Body of pancreas (tissue), 4 donors: Measurements from ENCODE around the gene IL3RA. TPM values are rescaled to one million over a fixed set of nuclear protein-coding genes. Genes with fewer than 3 reads are reported as not detected.

Experiments used
- ATAC-seq: fragments of 150-250 bp; one replicate; pipeline ENCODE4 v1.9.1; 2016
- DNase-seq, 4 donors: peaks; one replicate each; pipeline ENCODE4 v3.0.0-alpha.2; 2019
- H3K27ac ChIP-seq, 4 donors: fragments of 200-600 bp; sonication (generic); 1 replicate in 3 of 4; 2 replicates in 1 of 4; pipeline versions ENCODE4 v1.5.1 to v1.6.1; 2016 to 2019; ENCODE audit warnings: mild to moderate bottlenecking in 1 of 4, mixed read lengths in 1 of 4, moderate library complexity in 1 of 4
- H3K27me3 ChIP-seq, 2 donors: fragments of 200-600 bp; sonication (generic); one replicate each; pipeline ENCODE4 v1.6.0; 2016; ENCODE audit warnings: mild to moderate bottlenecking in 1 of 2
- H3K36me3 ChIP-seq, 2 donors: fragments of 200-600 bp; sonication (generic); replicated peaks in 1 of 2; 2 replicates each; pipeline ENCODE4 v1.5.1; 2016; ENCODE audit warnings: low read depth in 2 of 2; ENCODE audit not compliant: insufficient read depth in 1 of 2
- H3K4me1 ChIP-seq: fragments of 200-600 bp; sonication (generic); one replicate; pipeline ENCODE4 v1.6.0; 2016
- H3K4me3 ChIP-seq, 2 donors: fragments of 200-600 bp; sonication (generic); 1 replicate in 1 of 2; 2 replicates in 1 of 2; pipeline ENCODE4 v1.5.1; 2016 to 2019
- H3K9me3 ChIP-seq, 3 donors: fragments of 200-600 bp; sonication (generic); 1 replicate in 2 of 3; 2 replicates in 1 of 3; pipeline ENCODE4 v1.5.1; 2016
- CTCF ChIP-seq, 7 experiments: fragments of 450-650 bp in 4 of 7; fragments of 200-600 bp in 3 of 7; sonication (generic) in 3 of 7; IDR thresholded peaks; one replicate each; pipeline ENCODE4 v1.5.1; 2016 to 2019; ENCODE audit warnings: antibody characterized with exemption in 7 of 7
- POLR2A ChIP-seq, 3 donors: fragments of 450-650 bp; IDR thresholded peaks; one replicate each; pipeline ENCODE4 v1.6.1; 2016; ENCODE audit warnings: antibody characterized with exemption in 3 of 3, mild to moderate bottlenecking in 2 of 3
- WGBS, 2 donors: methylation state at CpG; one replicate each; pipeline ENCODE4 v1.1.5; 2017; 5-methylcytosine and 5-hydroxymethylcytosine counted together
- intact Hi-C: fragments of 100-400 bp; cut with DNase I; formaldehyde crosslinking; loops from one replicate; pipeline ENCODE4 v1.15.1; 2023
- total RNA-seq, 2 donors: library from RNA; depleted of rRNA; stranded (reverse); fragments of >200 nt; gene quantifications; one replicate each; pipeline ENCODE4 v1.1.0, GENCODE V29; 2016

Gene IL3RA
- total RNA-seq, 2 donors from 2014 or later = 0.78 to 1.3 TPM

GRCh38 chrX:1416965-1417760 lies 80.6 kb downstream of the IL3RA start:
- H3K4me3 ChIP-seq = no peak overlapping the region
- intact Hi-C loops = no loop called here
- H3K36me3 ChIP-seq = peaks cover 4 to 9% of the 10 kb centered on the region in 2 donors
- TF ChIP-seq CTCF (IDR thresholded peaks at IDR 0.05) (no peak), POLR2A (IDR thresholded peaks at IDR 0.05) (peak in 1 of 3 donors; percentile 9)
- WGBS, 2 donors = 71 to 72% methylated on average over 10 to 14 of the region's 14 CpGs
- H3K27me3 ChIP-seq = no peaks in the 10 kb centered on the region
- no peaks in the 10 kb centered on the region for H3K4me1 ChIP-seq
- no peaks in the 10 kb centered on the region for H3K9me3 ChIP-seq
- no peak for ATAC-seq
- H3K27ac ChIP-seq = no peak overlapping the region
- DNase-seq = peak in 1 of 4 donors; percentile 6

- no peaks in the 10 kb centered on the region for H3K27me3 ChIP-seq
- intact Hi-C loops = no loop called here
- TF ChIP-seq CTCF (IDR thresholded peaks at IDR 0.05) = no peak
- TF ChIP-seq POLR2A (IDR thresholded peaks at IDR 0.05) = no peak
- no peaks in the 10 kb centered on the region for H3K9me3 ChIP-seq
- ATAC-seq (no peak), DNase-seq (peak in 1 of 4 donors; percentile 8)
- 88 to 98% methylated on average over 13 to 20 of the region's 20 CpGs for WGBS, 2 donors
- H3K27ac ChIP-seq = no peak overlapping the region
- no peaks in the 10 kb centered on the region for H3K4me1 ChIP-seq
- H3K36me3 ChIP-seq = peaks cover 4 to 10% of the 10 kb centered on the region in 2 donors
- no peak overlapping the region for H3K4me3 ChIP-seq
These were observed 81.6 kb downstream of the IL3RA start for GRCh38 chrX:1417921-1418771.

- no peak for TF ChIP-seq CTCF (IDR thresholded peaks at IDR 0.05)
- no peak for TF ChIP-seq POLR2A (IDR thresholded peaks at IDR 0.05)
- intact Hi-C loops = no loop called here
- Histone ChIP-seq H3K27me3 (no peaks in the 10 kb centered on the region), H3K9me3 (no peaks in the 10 kb centered on the region), H3K4me1 (no peaks in the 10 kb centered on the region), H3K36me3 (peaks cover 4 to 7% of the 10 kb centered on the region in 2 donors), H3K27ac (no peak overlapping the region), H3K4me3 (no peak overlapping the region)
- DNase-seq = peak in 1 of 4 donors; percentile 15
- WGBS, 2 donors = 89 to 93% methylated on average over 7 to 28 of the region's 29 CpGs
- ATAC-seq = no peak
These were observed 82.4 kb downstream of the IL3RA start for GRCh38 chrX:1418901-1419544.

GRCh38 chrX:1419545-1420355 lies 83.2 kb downstream of the IL3RA start:
- peaks cover 4 to 7% of the 10 kb centered on the region in 2 donors for H3K36me3 ChIP-seq
- H3K27me3 ChIP-seq = no peaks in the 10 kb centered on the region
- H3K9me3 ChIP-seq = no peaks in the 10 kb centered on the region
- DNase-seq (peak in 1 of 4 donors; percentile 10), ATAC-seq (no peak)
- intact Hi-C loops = no loop called here
- WGBS, 2 donors = 84% methylated on average over 12 to 18 of the region's 19 CpGs
- no peak overlapping the region for H3K27ac ChIP-seq
- no peak overlapping the region for H3K4me3 ChIP-seq
- TF ChIP-seq CTCF (IDR thresholded peaks at IDR 0.05) (no peak), POLR2A (IDR thresholded peaks at IDR 0.05) (no peak)
- no peaks in the 10 kb centered on the region for H3K4me1 ChIP-seq
